C4-2B (cell line): ENCODE data around the gene RNF5.

Experiments used
- H3K27ac ChIP-seq: fragments of 450-650 bp; 2 replicates; pipeline ENCODE4 v1.5.1; 2017
- CTCF ChIP-seq: fragments of 450-650 bp; conservative IDR thresholded peaks from 2 replicates; pipeline ENCODE4 v1.5.1; 2017; ENCODE audit warnings: mild to moderate bottlenecking
- ZFX ChIP-seq: fragments of 450-650 bp; IDR thresholded peaks from 2 replicates; pipeline ENCODE4 v1.6.1; 2017

The RNF5 gene

GRCh38 chr6:32153564-32154513 lies 24.4 kb upstream of the RNF5 start, which contains the start of gene PPT2:
TSS of gene PPT2 (plus strand) at chr6:32154141. CDS start at chr6:32154595, 454 bp downstream.
- peak within 1 kb of the TSS; percentile 83 for H3K27ac ChIP-seq
- no peak for TF ChIP-seq CTCF
- peak; percentile 41; the same call in 1 of the 2 replicates for TF ChIP-seq ZFX

GRCh38 chr6:32154514-32155161 lies 23.6 kb upstream of the RNF5 start:
- peak overlapping the region; percentile 83 for H3K27ac ChIP-seq
- peak; percentile 79 for TF ChIP-seq CTCF
- TF ChIP-seq ZFX = no peak

- TF ChIP-seq CTCF (no peak), ZFX (no peak)
- no peak overlapping the region for H3K27ac ChIP-seq
Observed at GRCh38 chr6:32156891-32157290, 21.3 kb upstream of the RNF5 start.

GRCh38 chr6:32158052-32158451 lies 20.2 kb upstream of the RNF5 start:
- no peak for TF ChIP-seq CTCF

GRCh38 chr6:32163559-32164258 lies 14.5 kb upstream of the RNF5 start:
- H3K27ac ChIP-seq = no peak overlapping the region
- no peak for TF ChIP-seq CTCF
- no peak for TF ChIP-seq ZFX

More at GRCh38 chr6:32158052-32158451, 20.2 kb upstream of the RNF5 start:
- no peak overlapping the region for H3K27ac ChIP-seq

- TF ChIP-seq ZFX = no peak
- no peak within 1 kb of the TSS for H3K27ac ChIP-seq
Observed at GRCh38 chr6:32164295-32164694, 13.9 kb upstream of the RNF5 start, which contains the start of gene EGFL8. TSS of gene EGFL8 (plus strand) at chr6:32164595. CDS start at chr6:32166166, 1,571 bp downstream.

- TF ChIP-seq ZFX (no peak), CTCF (no peak)
Observed at GRCh38 chr6:32166411-32167061, 11.7 kb upstream of the RNF5 start.

More at GRCh38 chr6:32166411-32167061, 11.7 kb upstream of the RNF5 start:
- H3K27ac ChIP-seq = no peak overlapping the region
